ENCODE measurements around the gene C5AR2. TPM values are rescaled to one million over a fixed set of nuclear protein-coding genes. Genes with fewer than 3 reads are reported as not detected.
A peak's percentile ranks its signal among the peaks of the same experiment; 100 is the strongest.
"Not testable (repeated sequence)": the region's sequence is repeated elsewhere in the genome, so short reads cannot be mapped to it uniquely, and the experiment has no call there.

The C5AR2 gene
- total RNA-seq, 2 donors from 2014 or later = not detected

DNA sequence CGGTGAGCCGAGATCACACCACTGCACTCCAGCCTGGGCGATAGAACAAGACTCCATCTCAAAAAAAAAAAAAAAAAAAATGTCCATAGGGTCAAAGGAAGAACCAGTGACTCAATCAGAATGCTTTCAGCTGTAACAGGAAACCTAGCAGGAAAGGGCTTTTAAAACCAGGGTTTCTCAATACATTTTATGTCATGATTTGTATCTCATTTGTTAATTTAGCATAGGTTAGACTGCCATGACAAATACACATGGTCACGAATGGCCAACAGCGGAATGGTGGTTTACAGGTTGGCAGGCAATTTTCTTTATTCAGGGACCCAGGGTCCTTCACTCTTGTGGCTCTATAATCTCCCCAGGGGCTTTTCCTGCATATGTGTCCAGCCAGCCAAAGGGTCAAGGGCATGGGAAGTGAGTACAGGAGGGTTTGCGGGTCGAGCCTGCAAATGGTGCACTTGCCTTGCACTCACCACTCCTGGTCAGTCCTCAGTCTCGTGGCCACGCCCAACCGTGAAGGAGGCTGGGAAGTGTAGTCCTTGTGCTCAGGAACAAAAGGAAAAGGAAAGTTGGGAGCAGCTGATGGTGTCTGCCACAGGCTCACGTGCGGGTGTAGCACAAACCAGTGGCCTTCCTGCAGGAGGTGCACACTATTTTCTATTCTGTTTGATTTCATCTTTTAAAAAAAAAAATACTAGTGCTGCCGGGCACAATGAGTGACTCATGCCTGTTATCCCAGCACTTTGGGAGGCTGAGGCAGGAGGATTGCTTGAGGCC lies 32.0 kb downstream of the C5AR2 start:
- TF ChIP-seq, protein P1, sequence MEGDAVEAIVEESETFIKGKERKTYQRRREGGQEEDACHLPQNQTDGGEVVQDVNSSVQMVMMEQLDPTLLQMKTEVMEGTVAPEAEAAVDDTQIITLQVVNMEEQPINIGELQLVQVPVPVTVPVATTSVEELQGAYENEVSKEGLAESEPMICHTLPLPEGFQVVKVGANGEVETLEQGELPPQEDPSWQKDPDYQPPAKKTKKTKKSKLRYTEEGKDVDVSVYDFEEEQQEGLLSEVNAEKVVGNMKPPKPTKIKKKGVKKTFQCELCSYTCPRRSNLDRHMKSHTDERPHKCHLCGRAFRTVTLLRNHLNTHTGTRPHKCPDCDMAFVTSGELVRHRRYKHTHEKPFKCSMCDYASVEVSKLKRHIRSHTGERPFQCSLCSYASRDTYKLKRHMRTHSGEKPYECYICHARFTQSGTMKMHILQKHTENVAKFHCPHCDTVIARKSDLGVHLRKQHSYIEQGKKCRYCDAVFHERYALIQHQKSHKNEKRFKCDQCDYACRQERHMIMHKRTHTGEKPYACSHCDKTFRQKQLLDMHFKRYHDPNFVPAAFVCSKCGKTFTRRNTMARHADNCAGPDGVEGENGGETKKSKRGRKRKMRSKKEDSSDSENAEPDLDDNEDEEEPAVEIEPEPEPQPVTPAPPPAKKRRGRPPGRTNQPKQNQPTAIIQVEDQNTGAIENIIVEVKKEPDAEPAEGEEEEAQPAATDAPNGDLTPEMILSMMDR (conservative IDR thresholded peaks at IDR 0.05) = no peak
- WGBS, 2 experiments (ENCODE audit: insufficient coverage in 1 of 2, insufficient read length in 1 of 2) = 94 to 98% methylated on average over 12 to 13 of the region's 13 CpGs
- Histone ChIP-seq H3K9ac (ENCODE audit: extremely low read depth, low read length, poor library complexity, severe bottlenecking) (no peak overlapping the region), H3K27me3 (ENCODE audit: control insufficient read depth, insufficient read depth, low read length, poor library complexity, severe bottlenecking) (no peaks in the 10 kb centered on the region), H3K9me3 (ENCODE audit: control insufficient read depth, low read length) (no peaks in the 10 kb centered on the region), H3K36me3 (ENCODE audit: control insufficient read depth, insufficient read depth, low read length) (peaks cover 63% of the 10 kb centered on the region), H3K4me3 (ENCODE audit: low read length) (no peak overlapping the region), H3K4me1 (ENCODE audit: control insufficient read depth, insufficient read depth, low read length) (no peaks in the 10 kb centered on the region), H3K27ac (ENCODE audit: low read depth, low read length) (no peak overlapping the region)
- no peaks in the 10 kb centered on the region for H3K9me3 Mint-ChIP-seq
- H3K27me3 Mint-ChIP-seq (ENCODE audit: insufficient read depth) = no peaks in the 10 kb centered on the region
- DNase-seq = peak; percentile 72
- H3K4me1 Mint-ChIP-seq = no peaks in the 10 kb centered on the region
- H3K27ac Mint-ChIP-seq = no peak overlapping the region
- peaks cover 70% of the 10 kb centered on the region for H3K36me3 Mint-ChIP-seq (ENCODE audit: low read depth)
- no peak overlapping the region for H3K4me3 Mint-ChIP-seq

DNA sequence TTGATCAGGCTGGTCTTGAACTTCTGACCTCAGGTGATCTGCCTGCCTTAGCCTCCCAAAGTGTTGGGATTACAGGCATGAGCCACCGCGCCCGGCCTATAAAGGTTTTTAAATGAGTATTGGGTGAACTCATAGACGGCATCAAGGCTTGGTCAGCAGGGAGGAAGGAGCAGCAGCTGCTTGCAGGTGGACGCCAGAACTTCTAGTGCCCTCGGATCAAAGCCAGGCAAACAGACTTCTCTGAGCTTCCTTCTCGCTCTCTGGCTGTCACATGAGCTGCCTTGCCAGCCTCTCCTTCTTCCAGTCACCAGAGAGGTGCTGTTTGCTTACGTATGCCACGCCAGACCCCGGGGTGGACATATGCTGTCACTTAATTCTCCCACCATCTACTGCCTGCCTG lies 33.5 kb downstream of the C5AR2 start:
- H3K36me3 Mint-ChIP-seq (ENCODE audit: low read depth) = peaks cover 69% of the 10 kb centered on the region
- 80 to 93% methylated on average over 1 to 9 of the region's 10 CpGs for WGBS, 2 experiments (ENCODE audit: insufficient coverage in 1 of 2, insufficient read length in 1 of 2)
- not testable (repeated sequence) for H3K27ac Mint-ChIP-seq; H3K27ac ChIP-seq (ENCODE audit: low read depth, low read length); H3K4me1 Mint-ChIP-seq; H3K9ac ChIP-seq (ENCODE audit: extremely low read depth, low read length, poor library complexity, severe bottlenecking); H3K4me3 Mint-ChIP-seq; H3K27me3 Mint-ChIP-seq (ENCODE audit: insufficient read depth); H3K4me1 ChIP-seq (ENCODE audit: control insufficient read depth, insufficient read depth, low read length); DNase-seq; H3K4me3 ChIP-seq (ENCODE audit: low read length); H3K9me3 Mint-ChIP-seq; H3K27me3 ChIP-seq (ENCODE audit: control insufficient read depth, insufficient read depth, low read length, poor library complexity, severe bottlenecking); H3K9me3 ChIP-seq (ENCODE audit: control insufficient read depth, low read length)
- H3K36me3 ChIP-seq (ENCODE audit: control insufficient read depth, insufficient read depth, low read length) = peaks cover 63% of the 10 kb centered on the region

DNA sequence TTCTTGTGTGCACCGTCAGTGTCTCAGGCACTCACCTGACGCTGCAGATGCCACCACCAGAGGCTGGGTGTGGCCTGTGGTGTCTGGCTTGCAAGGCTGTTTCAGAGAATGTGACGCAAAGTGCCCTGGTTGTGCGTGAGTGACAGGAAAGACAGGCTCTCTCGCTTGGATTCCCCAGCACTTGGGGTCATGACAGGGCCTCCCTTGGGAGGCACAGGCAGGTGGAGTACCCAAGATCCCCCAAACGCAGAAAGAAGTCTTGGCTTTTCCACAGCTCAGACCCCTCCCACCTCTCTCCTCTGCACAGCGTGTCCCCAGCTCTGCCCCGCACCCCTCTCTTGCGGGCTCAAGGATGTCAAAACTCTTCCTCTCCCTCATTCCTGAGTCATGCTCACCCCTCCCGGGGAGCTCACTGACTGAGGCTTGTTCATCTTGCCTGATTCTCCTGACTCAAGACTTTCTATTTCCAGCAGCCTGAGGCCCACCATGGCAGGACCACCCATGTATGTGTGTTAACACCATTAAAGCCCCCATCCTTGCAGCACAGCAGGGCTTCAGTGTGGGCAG lies 38.2 kb downstream of the C5AR2 start:
- H3K9me3 ChIP-seq (ENCODE audit: control insufficient read depth, low read length) = no peaks in the 10 kb centered on the region
- H3K4me3 ChIP-seq (ENCODE audit: low read length) = no peak overlapping the region
- DNase-seq = no peak
- Mint-ChIP-seq H3K4me3 (no peak overlapping the region), H3K4me1 (no peaks in the 10 kb centered on the region), H3K27ac (peak overlapping the region; percentile 35), H3K36me3 (ENCODE audit: low read depth) (peaks cover 45% of the 10 kb centered on the region), H3K27me3 (ENCODE audit: insufficient read depth) (no peaks in the 10 kb centered on the region), H3K9me3 (no peaks in the 10 kb centered on the region)
- H3K9ac ChIP-seq (ENCODE audit: extremely low read depth, low read length, poor library complexity, severe bottlenecking) = no peak overlapping the region
- TF ChIP-seq, protein P1 (conservative IDR thresholded peaks at IDR 0.05) = no peak
- no peaks in the 10 kb centered on the region for H3K27me3 ChIP-seq (ENCODE audit: control insufficient read depth, insufficient read depth, low read length, poor library complexity, severe bottlenecking)
- no peak overlapping the region for H3K27ac ChIP-seq (ENCODE audit: low read depth, low read length)
- WGBS, 2 experiments (ENCODE audit: insufficient coverage in 1 of 2, insufficient read length in 1 of 2) = 90 to 95% methylated on average over 10 of the region's 10 CpGs
- peaks cover 58% of the 10 kb centered on the region for H3K36me3 ChIP-seq (ENCODE audit: control insufficient read depth, insufficient read depth, low read length)
- H3K4me1 ChIP-seq (ENCODE audit: control insufficient read depth, insufficient read depth, low read length) = no peaks in the 10 kb centered on the region

Measured in endodermal cell (in vitro differentiated cells).